ENCODE results near the gene NCOA1.
"Not testable (repeated sequence)": the region's sequence is repeated elsewhere in the genome, so short reads cannot be mapped to it uniquely, and the experiment has no call there.

NCOA1 gene

GRCh38 chr2:24541621-24542020 is 50.6 kb downstream of the NCOA1 start:
- DNase-seq = no peak

- no peak for DNase-seq
Observed at GRCh38 chr2:24542269-24542872, 51.3 kb downstream of the NCOA1 start.

DNA sequence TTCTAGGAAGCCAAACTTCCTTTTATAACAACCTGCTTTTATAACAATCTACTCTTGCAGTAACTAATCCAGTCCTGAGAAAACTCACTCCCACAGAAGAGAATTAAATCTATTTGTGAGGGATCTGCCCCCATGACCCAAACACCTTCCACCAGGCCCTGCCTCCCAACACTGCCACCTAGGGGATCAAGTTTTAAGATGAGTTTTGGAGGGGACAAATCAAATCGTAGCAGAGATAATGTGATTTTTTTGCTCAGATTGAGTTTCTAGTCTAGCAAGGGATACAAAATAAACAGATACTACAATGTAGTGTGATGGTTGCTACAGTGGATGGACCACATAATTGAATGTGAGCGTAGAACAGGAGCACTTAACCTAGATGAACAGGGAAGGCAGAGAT is 52.2 kb downstream of the NCOA1 start:
- no peak for DNase-seq

DNA sequence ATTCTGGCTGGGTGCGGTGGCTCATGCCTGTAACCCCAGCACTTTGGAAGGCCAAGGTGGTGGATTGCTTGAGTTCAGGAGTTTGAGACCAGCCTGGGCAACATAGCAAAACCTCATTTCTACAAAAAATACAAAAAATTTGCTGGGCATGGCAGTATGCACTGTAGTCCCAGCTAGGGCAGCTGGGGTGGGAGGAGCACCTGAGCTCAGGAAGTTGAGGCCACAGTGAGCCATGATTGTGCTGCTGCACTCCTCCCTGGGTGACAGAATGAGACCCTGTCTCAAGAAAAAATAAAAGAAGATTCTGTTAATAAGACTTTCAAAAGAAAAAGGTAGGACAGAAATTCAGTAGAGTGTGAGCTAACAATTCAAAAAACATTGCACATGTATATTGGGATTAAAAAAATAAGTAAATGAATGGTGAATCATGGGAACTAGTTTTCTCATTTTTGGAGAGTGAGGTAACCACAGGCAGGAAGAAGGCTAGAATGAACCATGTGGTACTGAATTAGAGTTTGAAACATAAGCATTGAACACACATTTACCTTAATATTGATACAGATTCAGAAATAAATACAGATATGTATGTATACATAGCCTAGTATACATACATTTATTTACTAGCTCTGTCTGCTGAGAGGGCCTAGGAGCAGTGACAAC is 53.5 kb downstream of the NCOA1 start:
- no peak for DNase-seq

GRCh38 chr2:24546669-24547068 is 55.6 kb downstream of the NCOA1 start:
- DNase-seq = no peak

DNA sequence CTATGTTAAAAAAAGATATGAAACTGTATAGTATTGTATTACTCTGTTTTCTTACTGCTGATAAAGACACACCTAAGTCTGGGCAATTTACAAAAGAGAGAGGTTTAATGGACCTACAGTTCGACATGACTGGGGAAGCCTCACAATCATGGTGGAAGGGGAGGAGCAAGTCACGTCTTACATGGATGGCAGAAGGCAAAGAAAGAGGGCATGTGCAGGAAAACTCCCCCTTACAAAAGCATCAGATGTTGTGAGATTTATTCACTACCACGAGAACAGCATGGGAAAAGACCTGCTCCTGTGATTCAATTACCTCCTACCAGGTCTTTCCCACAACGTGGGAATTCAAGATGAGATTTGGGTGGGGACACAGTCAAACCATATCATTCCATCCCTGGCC is 57.0 kb downstream of the NCOA1 start:
- no peak for DNase-seq

GRCh38 chr2:24550301-24550700 is 59.2 kb downstream of the NCOA1 start:
- DNase-seq = peak; percentile 10

DNA sequence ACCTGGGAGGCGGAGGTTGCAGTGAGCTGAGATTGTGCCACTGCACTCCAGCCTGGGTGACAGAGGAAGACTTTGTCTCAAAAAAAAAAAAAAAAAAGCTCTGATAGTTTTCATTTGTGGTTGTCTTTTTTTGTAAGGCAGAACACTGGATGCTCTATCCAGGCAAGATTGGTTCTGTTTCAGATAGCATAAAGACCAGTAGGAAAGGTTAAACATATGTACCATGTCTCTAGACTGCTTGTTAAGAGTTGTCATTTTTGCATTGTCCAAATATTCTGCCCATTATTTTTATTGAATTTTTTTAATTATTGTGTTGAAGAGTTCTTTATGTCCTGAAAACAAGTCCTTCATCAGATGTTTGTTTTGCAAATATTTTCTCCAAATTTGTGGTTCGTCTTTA is 60.0 kb downstream of the NCOA1 start:
- no peak for DNase-seq

DNA sequence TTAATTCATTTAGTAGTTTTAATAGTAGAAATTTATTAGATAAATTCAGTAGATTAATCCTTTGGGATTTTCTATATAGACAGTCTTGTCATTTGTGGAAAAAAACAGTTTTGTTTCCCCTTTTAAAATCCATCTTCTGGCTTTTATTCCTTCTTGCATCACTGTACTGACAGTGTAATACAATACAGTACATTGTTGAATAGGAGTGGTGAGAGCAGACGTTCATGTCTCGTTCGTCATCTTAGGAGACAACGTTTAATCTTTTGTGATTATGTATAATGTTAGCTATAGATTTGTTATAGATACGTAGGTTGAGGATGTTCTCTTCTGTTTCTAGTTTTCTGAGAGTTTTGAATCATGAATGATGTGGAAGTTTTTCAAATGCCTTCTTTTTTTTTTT is 61.8 kb downstream of the NCOA1 start:
- DNase-seq = no peak

GRCh38 chr2:24558781-24559472 is 67.9 kb downstream of the NCOA1 start:
- DNase-seq = no peak

DNA sequence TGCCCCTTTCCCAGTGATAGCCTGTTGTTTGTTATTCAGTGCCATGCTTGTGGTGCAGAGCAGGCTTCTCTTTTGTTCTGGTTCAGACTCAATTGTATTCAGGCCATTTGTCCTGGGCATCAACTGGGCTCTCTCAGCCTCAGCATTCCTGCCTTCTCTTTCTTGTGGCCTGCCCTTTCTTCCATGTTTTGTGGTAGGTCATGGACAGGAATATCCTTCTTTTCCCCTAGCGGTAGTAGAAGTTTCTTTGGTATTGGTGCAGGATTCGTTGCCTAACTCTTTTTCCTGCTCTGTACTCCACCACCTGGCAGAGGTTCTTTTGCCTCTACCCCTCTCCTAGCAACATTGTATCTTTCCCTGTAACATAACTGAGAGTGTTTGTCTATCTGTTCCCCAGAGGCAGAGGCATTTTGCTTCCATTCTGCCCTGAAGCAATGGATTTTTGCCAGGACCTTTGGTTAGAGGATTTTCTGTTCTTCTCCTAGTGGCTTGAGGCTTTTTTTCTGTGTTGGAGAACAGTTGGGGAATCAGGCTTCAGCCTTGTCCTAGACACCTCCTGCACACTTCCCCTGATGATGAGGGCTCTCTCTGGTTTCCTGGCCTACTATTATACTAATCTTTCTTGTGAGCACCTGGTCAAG is 68.5 kb downstream of the NCOA1 start:
- DNase-seq = no peak

GRCh38 chr2:24565537-24565936 is 74.5 kb downstream of the NCOA1 start:
- DNase-seq = no peak

DNA sequence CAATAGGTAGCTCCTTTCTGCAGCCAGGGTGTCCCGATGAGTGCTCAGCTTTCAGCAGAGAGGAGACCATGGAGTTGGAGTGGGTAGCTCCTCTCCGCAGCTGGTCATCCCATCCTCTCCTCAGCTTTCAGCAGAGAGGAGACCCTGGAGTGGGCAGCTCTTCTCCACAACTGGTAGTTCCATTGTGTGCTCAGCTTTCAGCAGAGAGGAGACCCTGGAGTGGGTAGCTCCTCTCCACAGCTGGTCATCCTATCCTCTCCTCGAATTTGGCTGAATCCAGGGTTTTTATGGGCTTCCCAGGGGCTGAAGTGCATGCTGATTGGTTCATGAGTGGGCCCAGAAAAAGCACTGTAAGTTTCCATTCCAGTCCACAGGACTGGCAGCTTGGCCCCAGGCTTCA is 75.2 kb downstream of the NCOA1 start:
- no peak for DNase-seq

DNA sequence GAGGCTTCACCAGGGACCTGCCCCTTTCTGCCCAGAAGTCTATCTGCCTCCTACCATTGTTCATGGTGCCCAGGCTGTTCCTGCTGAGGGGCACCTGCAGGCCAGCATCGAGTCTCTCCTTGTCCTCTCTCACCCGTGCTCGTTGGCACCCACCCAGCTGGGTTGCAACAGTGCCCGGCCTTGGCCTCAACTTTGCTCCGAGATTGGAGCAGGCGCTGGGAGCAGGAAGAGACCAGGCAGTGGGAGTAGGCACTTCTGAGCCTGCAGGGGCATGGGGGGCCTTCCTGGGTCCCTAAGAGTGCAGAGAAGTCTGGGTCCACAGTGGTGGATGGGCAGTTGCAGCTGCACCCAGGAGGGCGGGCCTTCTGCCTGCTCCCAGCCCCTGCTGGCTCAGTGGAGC is 75.6 kb downstream of the NCOA1 start:
- no peak for DNase-seq

DNA sequence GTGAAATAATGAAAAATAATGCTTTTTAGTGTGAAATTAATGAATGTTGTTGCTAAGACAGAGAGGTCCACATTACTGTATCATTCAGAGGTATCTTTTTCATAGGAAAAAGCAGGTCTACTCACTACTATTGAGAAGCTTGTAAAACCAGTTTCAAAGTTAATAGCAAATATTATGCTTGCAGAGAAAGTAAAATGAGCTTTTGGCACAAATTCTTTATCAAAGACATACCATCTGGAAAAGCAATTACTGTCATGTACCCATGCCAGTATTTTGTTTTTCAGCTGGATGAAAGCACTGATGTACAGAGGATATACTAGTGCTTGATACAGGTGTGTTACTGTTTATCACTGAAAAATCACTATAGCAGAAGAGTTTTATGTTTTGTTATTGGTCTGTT is 77.5 kb downstream of the NCOA1 start:
- DNase-seq = no peak

DNA sequence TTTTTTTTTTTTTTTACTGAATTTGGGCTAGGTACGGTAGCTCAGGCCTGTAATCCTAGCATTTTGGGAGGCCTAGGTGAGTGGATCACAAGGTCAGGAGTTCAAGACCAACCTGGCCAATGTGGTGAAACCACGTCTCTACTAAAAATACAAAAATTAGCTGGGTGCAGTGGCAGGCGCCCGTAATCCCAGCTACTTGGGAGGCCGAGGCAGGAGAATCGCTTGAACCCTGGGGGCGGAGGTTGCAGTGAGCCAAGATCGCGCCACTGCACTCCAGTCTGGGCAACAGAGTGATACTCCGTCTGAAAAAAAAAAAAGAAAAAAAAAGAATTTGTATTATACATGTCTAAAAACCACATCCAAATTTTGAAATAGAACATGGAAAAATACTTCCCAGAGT is 78.5 kb downstream of the NCOA1 start:
- DNase-seq = not testable (repeated sequence)

DNA sequence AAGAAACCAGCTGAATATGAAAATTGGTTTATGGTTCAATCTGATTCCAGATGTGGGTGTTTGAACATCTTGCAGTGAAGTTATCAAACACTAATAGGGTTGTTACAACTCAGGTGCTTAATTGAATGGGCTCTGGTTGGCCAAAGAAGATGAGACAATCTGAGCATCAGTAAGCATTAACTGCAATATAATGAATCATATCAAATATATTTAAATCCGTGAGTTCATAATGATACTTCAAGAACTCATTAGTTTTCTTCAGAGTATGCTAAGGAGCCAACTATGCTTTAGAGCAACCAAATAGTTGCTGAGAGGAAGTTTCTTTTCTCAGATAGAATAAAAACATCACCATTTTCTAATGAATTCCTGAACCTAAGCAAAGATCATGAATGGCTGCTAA is 79.2 kb downstream of the NCOA1 start:
- no peak for DNase-seq

DNA sequence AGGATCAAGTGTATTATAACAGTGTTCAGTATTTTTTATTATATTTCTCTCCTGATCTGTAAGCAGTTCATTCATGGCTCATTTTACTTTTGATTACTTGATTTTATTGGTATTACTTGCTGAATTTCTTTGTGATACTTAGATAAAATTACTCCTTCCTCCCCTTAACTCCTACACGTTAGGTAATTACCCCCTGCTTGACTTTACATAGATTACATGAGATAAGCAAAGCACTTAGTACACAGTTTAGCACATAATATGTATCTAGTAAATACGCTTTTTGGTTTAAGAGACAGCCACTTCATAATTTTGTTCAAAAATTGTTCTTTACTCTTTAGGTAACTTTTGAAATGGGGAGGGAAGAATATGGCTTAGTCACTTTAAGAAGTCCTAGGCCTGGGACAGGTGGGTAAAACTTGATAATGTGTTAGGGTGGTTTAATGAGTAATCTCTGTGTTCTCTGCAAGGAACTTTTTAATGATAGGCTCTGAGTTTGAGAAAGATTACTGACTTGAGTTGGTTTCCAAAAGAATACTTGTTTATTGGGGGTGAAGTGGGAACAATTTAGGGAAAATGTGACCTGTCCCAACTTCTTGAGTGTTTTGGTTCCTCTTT is 80.9 kb downstream of the NCOA1 start:
- no peak for DNase-seq

- DNase-seq = no peak
Observed at GRCh38 chr2:24576146-24576545, 85.1 kb downstream of the NCOA1 start.

GRCh38 chr2:24576617-24577016 is 85.6 kb downstream of the NCOA1 start:
- DNase-seq = no peak

- DNase-seq = no peak
Observed at GRCh38 chr2:24577481-24577880, 86.4 kb downstream of the NCOA1 start.

DNA sequence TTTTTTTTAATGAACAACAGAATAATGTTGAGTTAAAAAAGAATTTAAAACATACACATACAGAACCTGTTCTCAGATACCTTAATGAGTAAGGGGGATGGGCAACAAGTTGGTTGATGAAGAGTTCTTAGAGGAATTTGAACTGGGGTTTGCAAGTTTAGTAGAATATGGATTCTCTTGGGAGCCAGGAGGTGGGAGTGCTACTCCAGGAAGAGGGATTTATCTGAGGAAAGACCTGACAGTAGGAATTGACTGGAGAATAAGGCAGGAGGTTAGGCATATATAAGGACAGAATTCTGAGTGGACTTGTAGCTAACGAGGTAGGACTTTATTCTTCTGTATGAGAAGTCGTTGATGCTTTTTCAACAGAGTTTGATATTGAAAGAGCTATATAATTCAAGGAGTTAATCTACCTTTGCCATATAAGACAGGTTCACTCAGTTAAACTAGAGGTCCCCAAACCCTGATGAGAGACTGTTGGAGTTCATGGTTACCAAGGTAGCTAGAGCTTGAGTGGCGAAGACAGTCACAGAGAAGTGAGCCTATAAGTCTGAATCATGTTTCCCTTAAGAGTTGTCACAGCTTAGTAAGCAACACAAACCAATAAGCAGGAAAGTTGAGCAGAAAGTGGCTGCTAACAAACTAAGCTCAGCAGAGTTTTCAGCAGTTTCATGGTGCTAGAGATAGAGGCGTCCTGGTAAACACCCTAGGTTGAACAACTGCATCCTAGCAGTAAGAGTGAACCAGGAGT is 88.2 kb downstream of the NCOA1 start:
- peak; percentile 22 for DNase-seq

DNA sequence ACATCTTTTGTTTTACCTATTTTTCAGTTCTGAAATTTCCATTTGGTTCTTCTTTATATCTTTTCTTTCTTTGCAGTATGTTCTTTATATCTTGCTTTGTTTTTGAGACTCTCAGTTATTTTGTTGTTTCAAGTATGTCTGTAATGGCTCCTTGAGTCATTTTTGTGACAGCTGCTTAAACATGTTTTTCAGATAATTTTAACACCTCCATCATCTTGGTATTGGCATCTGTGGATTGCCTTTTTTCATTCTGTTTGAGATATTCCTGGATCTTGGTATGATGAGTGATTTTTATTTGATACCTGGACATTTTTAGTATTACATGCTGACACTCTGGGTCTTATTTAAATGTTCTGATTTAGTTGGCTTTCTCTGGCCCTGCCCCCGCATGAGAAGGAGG is 89.5 kb downstream of the NCOA1 start:
- no peak for DNase-seq

Data from stimulated activated CD4-positive, alpha-beta T cell treated with anti-CD3 and anti-CD28 coated beads, Interleukin-1b, Interleukin-23, amount 100 ng/mL, for 48 hours (primary cell).